NT2/D1 (cell line): ENCODE data around the gene ST8SIA5.

Experiments
- DNase-seq: peaks from one replicate; pipeline ENCODE4 v3.0.0-alpha.2; 2011; ENCODE audit warnings: low read depth, low spot score
- H3K27me3 ChIP-seq: 2 replicates; pipeline ENCODE4 v1.6.0; 2011; ENCODE audit warnings: mild to moderate bottlenecking; ENCODE audit not compliant: insufficient read length, insufficient read depth
- H3K36me3 ChIP-seq: 2 replicates; pipeline ENCODE4 v1.6.1; 2011; ENCODE audit warnings: mild to moderate bottlenecking, low read length, mixed read lengths; ENCODE audit not compliant: insufficient read depth, insufficient read length
- H3K4me1 ChIP-seq: 2 replicates; pipeline ENCODE4 v1.5.1; 2011; ENCODE audit not compliant: insufficient read depth, insufficient read length
- H3K4me3 ChIP-seq: 2 replicates; pipeline ENCODE4 v1.5.1; 2011; ENCODE audit warnings: low read depth; ENCODE audit not compliant: insufficient read length
- H3K9ac ChIP-seq: 2 replicates; pipeline ENCODE4 v1.6.0; 2011; ENCODE audit warnings: low read depth; ENCODE audit not compliant: insufficient read length
- H3K9me3 ChIP-seq: 2 replicates; pipeline ENCODE4 v1.5.1; 2011; ENCODE audit warnings: mild to moderate bottlenecking, low read length; ENCODE audit not compliant: insufficient read depth
- SUZ12 ChIP-seq: IDR thresholded peaks from 2 replicates; pipeline ENCODE4 v1.6.1; 2011; ENCODE audit not compliant: insufficient read length, insufficient read depth; ENCODE audit errors: extremely low read depth
- YY1 ChIP-seq: IDR thresholded peaks from 2 replicates; pipeline ENCODE4 v1.6.1; 2011; ENCODE audit not compliant: insufficient read length, insufficient read depth
- ZNF274 ChIP-seq: IDR thresholded peaks from 2 replicates; pipeline ENCODE4 v1.6.1; 2011; ENCODE audit warnings: mild to moderate bottlenecking, low read depth, low read length

Gene ST8SIA5

DNA sequence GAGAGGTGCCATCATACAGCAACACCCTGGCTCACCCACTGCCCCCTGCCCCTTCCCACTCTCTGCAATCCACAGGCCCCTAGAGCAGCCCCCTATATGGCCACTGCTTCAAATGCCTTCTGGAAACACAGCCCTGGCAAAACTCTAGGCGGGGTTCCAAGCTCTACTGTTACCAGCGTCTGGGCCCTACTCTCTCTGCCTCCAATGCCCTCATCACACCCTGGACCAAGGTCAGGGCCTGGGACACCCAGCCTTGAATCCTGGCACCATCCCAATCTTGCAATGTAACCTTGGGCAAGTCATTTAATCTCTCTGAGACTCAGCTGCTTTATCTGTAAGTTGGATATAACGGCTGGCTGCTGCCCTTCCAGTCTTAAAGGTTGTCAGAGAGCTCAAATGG, 60.6 kb downstream of the ST8SIA5 start:
- H3K9me3 ChIP-seq = no peaks in the 10 kb centered on the region
- H3K9ac ChIP-seq = no peak overlapping the region
- no peak for TF ChIP-seq ZNF274
- TF ChIP-seq YY1 = no peak
- no peak for TF ChIP-seq SUZ12

DNA sequence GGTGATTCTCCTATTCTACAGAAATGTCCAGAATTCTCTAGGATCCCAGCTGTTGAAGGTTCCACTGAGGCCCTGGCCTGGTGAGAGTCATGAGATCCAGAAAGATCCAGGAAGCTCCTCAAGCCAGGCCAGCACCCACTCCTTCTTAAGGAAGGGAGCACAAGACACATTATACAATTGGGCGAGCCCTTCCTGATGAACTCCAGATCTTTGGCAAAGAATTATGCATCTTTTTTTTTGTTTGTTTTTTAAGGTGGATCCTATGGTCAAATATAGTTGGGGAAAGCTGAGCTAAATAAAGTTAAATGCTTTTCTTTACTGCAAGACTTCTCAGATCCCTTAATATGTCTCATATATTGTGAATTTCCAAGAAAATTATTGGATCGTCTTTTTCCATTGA, 62.9 kb downstream of the ST8SIA5 start:
- no peak for DNase-seq
- H3K4me3 ChIP-seq = no peak overlapping the region
- H3K27me3 ChIP-seq = no peaks in the 10 kb centered on the region
- H3K9me3 ChIP-seq = no peaks in the 10 kb centered on the region
- no peak for TF ChIP-seq YY1
- no peaks in the 10 kb centered on the region for H3K36me3 ChIP-seq
- peaks cover 2% of the 10 kb centered on the region for H3K4me1 ChIP-seq
- no peak overlapping the region for H3K9ac ChIP-seq

More for the DNA sequence above, 60.6 kb downstream of the ST8SIA5 start:
- H3K4me1 ChIP-seq = peaks cover 2% of the 10 kb centered on the region
- no peaks in the 10 kb centered on the region for H3K36me3 ChIP-seq
- DNase-seq = no peak
- no peak overlapping the region for H3K4me3 ChIP-seq
- no peaks in the 10 kb centered on the region for H3K27me3 ChIP-seq

DNA sequence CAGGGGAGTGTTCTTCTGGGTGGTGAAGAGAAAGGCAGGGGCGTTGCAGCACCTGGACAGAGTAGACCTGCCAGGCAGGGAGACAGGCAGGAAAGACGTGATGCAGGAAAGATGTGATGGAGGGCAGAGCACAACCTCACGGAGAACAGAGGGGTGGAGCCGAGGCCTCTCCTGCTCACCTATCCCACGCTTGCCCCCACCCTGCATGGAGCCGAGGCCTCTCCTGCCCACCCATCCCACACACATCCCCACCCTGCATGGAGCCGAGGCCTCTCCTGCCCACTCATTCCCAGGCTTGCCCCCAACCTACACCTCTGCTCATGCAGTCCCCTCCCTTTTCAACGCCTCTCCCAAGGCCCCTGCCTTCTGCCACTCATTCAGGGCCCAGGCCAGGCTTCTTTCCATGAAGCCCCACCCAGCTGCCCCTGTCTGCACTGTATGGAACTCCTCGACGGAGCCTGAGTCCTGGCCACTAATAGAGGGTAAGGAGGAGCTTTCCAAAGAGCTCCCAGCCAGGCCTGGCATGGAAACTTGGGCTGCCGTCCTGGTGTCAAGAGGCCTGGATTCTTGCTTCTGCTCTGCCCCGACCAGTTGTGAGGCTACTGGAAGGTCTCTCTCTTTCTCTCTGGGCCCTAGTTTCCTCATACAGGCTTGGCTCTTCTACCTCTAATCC, 67.9 kb downstream of the ST8SIA5 start:
- Histone ChIP-seq H3K36me3 (no peaks in the 10 kb centered on the region), H3K9me3 (no peaks in the 10 kb centered on the region), H3K4me3 (no peak overlapping the region), H3K9ac (no peak overlapping the region), H3K27me3 (peaks cover 2% of the 10 kb centered on the region), H3K4me1 (peaks cover 4% of the 10 kb centered on the region)
- DNase-seq = no peak
- TF ChIP-seq SUZ12 (no peak), ZNF274 (no peak), YY1 (no peak)

DNA sequence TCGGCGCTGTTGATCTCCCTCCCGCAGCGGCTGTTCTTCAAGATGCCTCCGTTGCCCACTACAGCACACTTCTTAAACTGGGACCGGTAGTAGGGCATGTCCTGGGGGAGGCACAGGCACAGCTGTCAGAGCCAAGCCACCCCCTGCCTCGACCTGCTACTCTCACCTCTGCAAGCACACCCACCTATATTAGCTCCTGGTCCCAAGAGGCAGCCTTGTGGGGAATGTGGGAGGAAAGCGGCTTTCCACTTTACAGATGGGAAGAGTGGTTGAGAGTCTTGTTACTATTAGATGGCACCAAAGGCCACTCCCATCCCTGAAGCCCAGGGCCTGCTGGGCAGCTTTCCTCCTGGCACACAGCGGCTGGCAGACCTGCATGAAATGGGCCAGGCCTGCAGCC, 70.7 kb downstream of the ST8SIA5 start:
- Histone ChIP-seq H3K9ac (no peak overlapping the region), H3K36me3 (no peaks in the 10 kb centered on the region), H3K9me3 (no peaks in the 10 kb centered on the region), H3K4me3 (no peak overlapping the region), H3K27me3 (peaks cover 2% of the 10 kb centered on the region), H3K4me1 (peaks cover 2% of the 10 kb centered on the region)
- DNase-seq = no peak
- no peak for TF ChIP-seq YY1
- TF ChIP-seq ZNF274 = no peak
- no peak for TF ChIP-seq SUZ12

DNA sequence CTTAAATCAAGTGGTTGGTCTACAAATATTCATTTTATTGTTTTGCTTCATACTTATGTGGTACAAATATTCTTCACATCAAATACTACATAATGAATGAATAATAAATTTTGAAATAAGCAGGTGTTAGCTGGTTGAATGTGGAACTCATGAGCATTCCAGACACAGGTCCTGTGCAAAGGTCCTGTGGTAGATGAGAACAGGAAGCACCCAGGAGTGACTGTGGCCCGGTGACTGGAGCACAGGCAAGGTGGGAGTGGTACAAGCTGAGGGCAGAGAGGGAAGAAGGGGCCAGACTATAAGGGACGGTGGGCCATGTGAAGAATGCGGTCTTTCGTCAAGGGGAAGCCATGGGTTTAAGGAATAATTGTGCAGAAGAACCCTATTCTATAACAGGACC, 73.6 kb downstream of the ST8SIA5 start:
- Histone ChIP-seq H3K27me3 (peaks cover 2% of the 10 kb centered on the region), H3K9me3 (no peaks in the 10 kb centered on the region), H3K9ac (no peak overlapping the region), H3K36me3 (no peaks in the 10 kb centered on the region), H3K4me3 (no peak overlapping the region), H3K4me1 (peaks cover 2% of the 10 kb centered on the region)
- no peak for DNase-seq
- TF ChIP-seq SUZ12 = no peak
- no peak for TF ChIP-seq ZNF274
- TF ChIP-seq YY1 = no peak

DNA sequence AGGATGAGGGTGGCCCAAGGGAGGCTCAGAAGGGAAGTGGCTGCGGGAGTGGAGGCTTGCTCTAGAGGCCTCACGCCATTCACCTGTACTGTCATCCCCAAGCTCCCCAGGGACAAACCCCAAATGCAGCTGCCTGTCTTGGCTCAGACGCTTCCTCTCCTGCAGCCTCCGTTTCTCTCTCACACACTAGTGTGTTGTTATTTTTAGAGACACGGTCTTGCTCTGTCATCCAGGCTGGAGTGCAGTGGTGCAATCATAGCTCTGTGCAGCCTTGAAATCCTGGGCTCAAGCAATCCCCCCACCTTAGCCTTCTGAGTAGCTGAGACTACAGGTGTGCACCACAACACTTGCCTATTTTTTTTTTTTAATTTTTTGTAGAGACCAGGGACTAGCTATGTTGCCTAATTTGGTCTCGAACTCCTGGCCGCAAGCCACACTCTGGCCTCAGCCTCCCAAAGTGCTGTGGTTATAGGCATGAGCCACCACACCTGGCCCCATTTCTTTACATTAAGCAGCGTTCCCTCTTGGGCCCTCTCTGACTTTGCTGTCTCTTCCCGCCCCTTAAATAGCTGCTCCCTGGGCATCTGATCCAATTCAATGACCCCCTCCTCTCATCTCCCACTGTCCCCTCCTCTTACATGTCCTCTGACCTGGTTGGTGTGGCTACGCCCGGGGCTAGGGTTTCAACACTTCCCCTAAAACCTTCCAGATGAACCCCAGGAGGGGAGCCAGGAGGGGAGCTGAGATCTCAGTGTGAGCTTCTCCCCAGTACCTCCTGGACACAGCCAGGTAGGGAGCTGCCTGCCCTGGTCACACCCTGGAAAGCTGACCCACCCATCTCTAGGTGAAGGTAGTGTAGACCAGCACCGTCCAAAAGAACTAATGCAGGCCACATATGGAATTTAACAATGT, 75.8 kb downstream of the ST8SIA5 start:
- no peak overlapping the region for H3K9ac ChIP-seq
- H3K36me3 ChIP-seq = no peaks in the 10 kb centered on the region
- peaks cover 3% of the 10 kb centered on the region for H3K27me3 ChIP-seq
- H3K4me1 ChIP-seq = peaks cover 8% of the 10 kb centered on the region
- H3K9me3 ChIP-seq = no peaks in the 10 kb centered on the region
- DNase-seq = no peak
- no peak overlapping the region for H3K4me3 ChIP-seq
- TF ChIP-seq ZNF274 = no peak
- no peak for TF ChIP-seq SUZ12
- no peak for TF ChIP-seq YY1

DNA sequence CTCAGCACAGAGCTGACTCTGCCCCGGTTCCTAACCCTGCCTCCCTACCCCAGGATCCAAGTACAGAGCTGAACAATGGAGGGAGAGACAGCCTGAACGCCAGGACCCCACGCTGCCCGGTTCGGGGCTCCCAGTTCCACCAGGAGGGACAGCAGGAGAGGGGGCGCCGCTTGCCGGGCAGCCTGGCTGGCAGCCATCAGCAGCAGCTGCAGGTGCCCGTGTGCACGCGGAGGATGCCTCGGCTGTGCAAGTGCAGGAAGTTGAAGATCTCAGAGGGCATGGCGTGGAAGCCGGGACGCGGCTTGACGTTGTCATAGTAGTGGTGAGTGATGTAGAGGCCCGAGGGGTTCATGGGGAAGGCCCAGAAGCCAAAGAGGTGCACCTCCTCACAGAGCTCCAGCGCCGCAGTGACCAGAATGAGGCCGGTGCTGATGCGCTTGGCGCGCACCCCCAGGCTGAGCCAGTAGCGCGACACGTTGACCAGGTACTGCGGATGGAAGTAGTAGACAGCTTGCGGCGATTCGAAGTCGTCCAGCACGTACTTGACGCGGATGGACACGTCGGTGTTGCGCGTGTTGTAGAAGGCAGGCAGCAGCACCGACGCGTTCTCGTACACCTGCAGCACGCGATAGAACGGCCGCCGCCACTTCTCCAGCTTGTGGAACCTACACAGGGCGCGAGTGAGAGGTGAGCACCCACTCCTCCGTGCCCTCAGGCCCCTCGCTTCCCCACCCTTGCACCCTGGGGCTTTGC, 76.8 kb downstream of the ST8SIA5 start:
- Histone ChIP-seq H3K9ac (no peak overlapping the region), H3K4me1 (peaks cover 6% of the 10 kb centered on the region), H3K27me3 (peaks cover 11% of the 10 kb centered on the region), H3K9me3 (no peaks in the 10 kb centered on the region), H3K36me3 (no peaks in the 10 kb centered on the region), H3K4me3 (no peak overlapping the region)
- TF ChIP-seq SUZ12 (no peak), YY1 (no peak), ZNF274 (no peak)
- no peak for DNase-seq
